ENCODE data around the gene KCP. TPM values are rescaled to one million over a fixed set of nuclear protein-coding genes. Genes with fewer than 3 reads are reported as not detected.

Gene KCP
- total and polyA plus RNA-seq, 2 of the 13 experiments (the other 11 are each of a cell fraction or from before 2014, with no cell fraction given) = 0.37 to 1.0 TPM

- TF ChIP-seq NR2C2 (CRISPR knock-in tag; IDR thresholded peaks at IDR 0.05; ENCODE audit: borderline replicate concordance) = peak; percentile 53; the same call in 1 of the 2 replicates
- no peak for TF ChIP-seq TFE3 (CRISPR knock-in tag; IDR thresholded peaks at IDR 0.05)
- no peak for TF ChIP-seq PRDM15 (CRISPR knock-in tag; IDR thresholded peaks at IDR 0.05)
- no peak for TF ChIP-seq ZNF160 (CRISPR knock-in tag; IDR thresholded peaks at IDR 0.05)
- TF ChIP-seq ZNF205 (CRISPR knock-in tag; IDR thresholded peaks at IDR 0.05) = no peak
- no peak for TF ChIP-seq BRCA1 (CRISPR knock-in tag; IDR thresholded peaks at IDR 0.05)
- TF ChIP-seq KDM1A (CRISPR knock-in tag; IDR thresholded peaks at IDR 0.05) = no peak
- no peak for TF ChIP-seq CHD4 (IDR thresholded peaks at IDR 0.05; ENCODE audit: borderline replicate concordance, low read length)
- TF ChIP-seq ARID5B (CRISPR knock-in tag; IDR thresholded peaks at IDR 0.05) = no peak
- TF ChIP-seq ATF7-NPFF (CRISPR knock-in tag; IDR thresholded peaks at IDR 0.05; ENCODE audit: low read depth) = no peak
- TF ChIP-seq TEAD2 (CRISPR knock-in tag; IDR thresholded peaks at IDR 0.05) = no peak
- no peak for TF ChIP-seq TCF7 (IDR thresholded peaks at IDR 0.05; ENCODE audit: low read depth)
- TF ChIP-seq SRSF4 (IDR thresholded peaks at IDR 0.05; ENCODE audit: low read depth, low read length, poor library complexity, severe bottlenecking) = no peak
- no peak for TF ChIP-seq TOPORS (CRISPR knock-in tag; IDR thresholded peaks at IDR 0.05)
- no peak for TF ChIP-seq ZNF572 (CRISPR knock-in tag; IDR thresholded peaks at IDR 0.05)
- TF ChIP-seq GPBP1L1 (CRISPR knock-in tag; IDR thresholded peaks at IDR 0.05) = no peak
- 0 out of 2 replicates have a peak, but pooled peaks have one; percentile 39 for TF ChIP-seq ISL2 (CRISPR knock-in tag; IDR thresholded peaks at IDR 0.05)
- no peak for TF ChIP-seq ZNF558 (CRISPR knock-in tag; IDR thresholded peaks at IDR 0.05; ENCODE audit: borderline replicate concordance)
- TF ChIP-seq ZNF850 (CRISPR knock-in tag; conservative IDR thresholded peaks at IDR 0.05) = no peak
Measured at GRCh38 chr7:128883622-128884448, 26.7 kb downstream of the KCP start (continued).
